ENCODE results near the gene SLC24A4.

Gene SLC24A4

GRCh38 chr14:92317511-92317910 lies 5.5 kb upstream of the SLC24A4 start:
- DNase-seq: no peak

GRCh38 chr14:92321701-92322100 lies 1.3 kb upstream of the SLC24A4 start:
- DNase-seq: no peak

- no peak for DNase-seq
Observed at GRCh38 chr14:92322516-92322915, 449 bp upstream of the SLC24A4 start.

- no peak for DNase-seq
Observed at GRCh38 chr14:92323916-92324818, 1.2 kb downstream of the SLC24A4 start.

GRCh38 chr14:92325835-92326234 lies 2.9 kb downstream of the SLC24A4 start:
- DNase-seq: no peak

- no peak for DNase-seq
Observed at GRCh38 chr14:92328664-92329255, 5.8 kb downstream of the SLC24A4 start.

- no peak for DNase-seq
Observed at GRCh38 chr14:92334050-92334449, 11.1 kb downstream of the SLC24A4 start.

- DNase-seq: no peak
Observed at GRCh38 chr14:92336363-92336762, 13.4 kb downstream of the SLC24A4 start.

GRCh38 chr14:92339426-92339825 lies 16.5 kb downstream of the SLC24A4 start:
- no peak for DNase-seq

GRCh38 chr14:92340071-92340470 lies 17.1 kb downstream of the SLC24A4 start:
- DNase-seq: no peak

GRCh38 chr14:92340931-92341330 lies 18.0 kb downstream of the SLC24A4 start:
- DNase-seq: no peak

- no peak for DNase-seq
Observed at GRCh38 chr14:92341791-92342190, 18.8 kb downstream of the SLC24A4 start.

GRCh38 chr14:92348154-92348553 lies 25.2 kb downstream of the SLC24A4 start:
- no peak for DNase-seq

GRCh38 chr14:92351750-92352149 lies 28.8 kb downstream of the SLC24A4 start:
- no peak for DNase-seq

GRCh38 chr14:92352158-92352985 lies 29.4 kb downstream of the SLC24A4 start:
- DNase-seq: no peak

- DNase-seq: no peak
Observed at GRCh38 chr14:92353447-92353846, 30.5 kb downstream of the SLC24A4 start.

- DNase-seq: no peak
Observed at GRCh38 chr14:92356677-92357076, 33.7 kb downstream of the SLC24A4 start.

GRCh38 chr14:92360651-92361370 lies 37.8 kb downstream of the SLC24A4 start:
- no peak for DNase-seq

GRCh38 chr14:92362781-92363235 lies 39.8 kb downstream of the SLC24A4 start:
- no peak for DNase-seq

GRCh38 chr14:92366237-92366636 lies 43.3 kb downstream of the SLC24A4 start:
- no peak for DNase-seq

- no peak for DNase-seq
Observed at GRCh38 chr14:92368001-92368400, 45.0 kb downstream of the SLC24A4 start.

- no peak for DNase-seq
Observed at GRCh38 chr14:92369097-92369496, 46.1 kb downstream of the SLC24A4 start.

- DNase-seq: no peak
Observed at GRCh38 chr14:92372230-92372629, 49.3 kb downstream of the SLC24A4 start.
